ENCODE results near the gene MAPK12.

MAPK12 gene

GRCh38 chr22:50255099-50255498, 6.4 kb downstream of the MAPK12 start:
- DNase-seq (ENCODE audit: low spot score) = no peak
- Histone ChIP-seq H3K27ac (no peak overlapping the region), H3K4me3 (no peak overlapping the region)
- TF ChIP-seq CTCF (IDR thresholded peaks at IDR 0.05) = no peak

GRCh38 chr22:50253941-50254340, 7.5 kb downstream of the MAPK12 start:
- H3K27ac ChIP-seq = no peak overlapping the region
- TF ChIP-seq CTCF (IDR thresholded peaks at IDR 0.05) = no peak
- DNase-seq (ENCODE audit: low spot score) = no peak
- no peak overlapping the region for H3K4me3 ChIP-seq

GRCh38 chr22:50253046-50253915, 8.2 kb downstream of the MAPK12 start:
- Histone ChIP-seq H3K4me3 (no peak overlapping the region), H3K27ac (no peak overlapping the region)
- no peak for TF ChIP-seq CTCF (IDR thresholded peaks at IDR 0.05)
- DNase-seq (ENCODE audit: low spot score) = no peak

GRCh38 chr22:50252082-50253045, 9.1 kb downstream of the MAPK12 start:
- DNase-seq (ENCODE audit: low spot score) = no peak
- TF ChIP-seq CTCF (IDR thresholded peaks at IDR 0.05) = peak; percentile 33
- peak overlapping the region in 1 of 2 donors; percentile 76 for H3K27ac ChIP-seq
- H3K4me3 ChIP-seq = peak overlapping the region; percentile 76

GRCh38 chr22:50251477-50252081, 9.9 kb downstream of the MAPK12 start:
- peak overlapping the region; percentile 76 for H3K4me3 ChIP-seq
- no peak for TF ChIP-seq CTCF (IDR thresholded peaks at IDR 0.05)
- H3K27ac ChIP-seq = peak overlapping the region; percentile 25 to 76
- no peak for DNase-seq (ENCODE audit: low spot score)

GRCh38 chr22:50250555-50251476, 10.7 kb downstream of the MAPK12 start, which contains the start of gene HDAC10:
Gene HDAC10, minus strand, starts transcription at chr22:50251265. Its CDS starts 233 bp downstream, at chr22:50251032.
- DNase-seq (ENCODE audit: low spot score) = no peak
- Histone ChIP-seq H3K27ac (peak within 1 kb of the TSS; percentile 25 to 76), H3K4me3 (peak within 1 kb of the TSS; percentile 76)
- TF ChIP-seq CTCF (IDR thresholded peaks at IDR 0.05) = no peak

Data from coronary artery (tissue), 2 donors.